Neural crest cell (in vitro differentiated cells): ENCODE results near the gene GRM8. TPM values are rescaled to one million over a fixed set of nuclear protein-coding genes. Genes with fewer than 3 reads are reported as not detected.

Source experiments
- DNase-seq: peaks from one replicate; pipeline ENCODE4 v3.0.0; 2021; ENCODE audit warnings: low read depth, mixed read lengths, low spot score
- H3K27ac Mint-ChIP-seq: one replicate; pipeline ENCODE4 v1.8.0; 2021; ENCODE audit warnings: mild to moderate bottlenecking, mixed read lengths; ENCODE audit not compliant: unreplicated experiment
- H3K27me3 Mint-ChIP-seq: 2 replicates; pipeline ENCODE4 v1.8.0; 2021; ENCODE audit warnings: low read depth, mild to moderate bottlenecking, mixed read lengths
- H3K36me3 Mint-ChIP-seq: 2 replicates; pipeline ENCODE4 v1.8.0; 2021; ENCODE audit warnings: low read depth, mild to moderate bottlenecking, mixed read lengths
- H3K4me1 Mint-ChIP-seq: 2 replicates; pipeline ENCODE4 v1.8.0; 2021; ENCODE audit warnings: mixed read lengths
- H3K4me3 Mint-ChIP-seq: one replicate; pipeline ENCODE4 v1.8.0; 2021; ENCODE audit warnings: mild to moderate bottlenecking, mixed read lengths
- H3K9me3 Mint-ChIP-seq: 2 replicates; pipeline ENCODE4 v1.8.0; 2021; ENCODE audit warnings: mixed read lengths
- CTCF ChIP-seq: fragments of 200-600 bp; sonication (generic); conservative IDR thresholded peaks from 2 replicates; pipeline ENCODE4 v1.5.0; 2021; ENCODE audit warnings: antibody characterized with exemption, mild to moderate bottlenecking
- total RNA-seq: library from RNA; stranded (reverse); gene quantifications from 2 replicates; pipeline ENCODE4 v1.2.1, GENCODE V29; 2021

The GRM8 gene
- total RNA-seq, 1 donor from 2014 or later = 2.6 TPM

GRCh38 chr7:126799541-126799940, 453.2 kb downstream of the GRM8 start:
- no peak for DNase-seq
- Mint-ChIP-seq H3K4me3 (no peak overlapping the region), H3K27ac (no peak overlapping the region), H3K4me1 (no peaks in the 10 kb centered on the region), H3K27me3 (no peaks in the 10 kb centered on the region), H3K9me3 (peaks cover 3% of the 10 kb centered on the region), H3K36me3 (no peaks in the 10 kb centered on the region)
- no peak for TF ChIP-seq CTCF

DNA sequence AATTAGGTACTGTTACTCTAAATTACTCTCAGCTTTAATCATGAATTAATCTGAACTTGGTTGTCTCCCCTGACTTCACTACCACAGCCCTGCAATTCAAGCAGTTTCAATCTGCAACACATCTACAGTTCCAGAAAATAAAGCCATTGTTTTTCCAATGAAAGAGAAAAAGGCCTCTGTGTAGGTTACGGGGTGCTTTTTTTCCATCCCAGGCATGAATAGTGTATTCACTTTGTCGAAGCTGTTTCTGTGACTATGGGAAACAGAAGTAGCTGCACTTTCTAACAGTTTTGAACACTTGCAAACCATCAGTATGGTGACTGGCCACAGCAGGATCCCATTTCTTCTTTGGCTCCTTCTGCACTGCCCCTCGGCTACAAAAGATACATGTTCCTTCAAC, 460.2 kb downstream of the GRM8 start:
- no peaks in the 10 kb centered on the region for H3K36me3 Mint-ChIP-seq
- no peak for TF ChIP-seq CTCF
- H3K27ac Mint-ChIP-seq = peak overlapping the region; percentile 75
- H3K4me3 Mint-ChIP-seq = peak overlapping the region; percentile 2
- peaks cover 22% of the 10 kb centered on the region for H3K4me1 Mint-ChIP-seq
- no peaks in the 10 kb centered on the region for H3K9me3 Mint-ChIP-seq
- DNase-seq = no peak
- H3K27me3 Mint-ChIP-seq = no peaks in the 10 kb centered on the region

GRCh38 chr7:126791306-126791705, 461.4 kb downstream of the GRM8 start:
- DNase-seq = no peak
- Mint-ChIP-seq H3K27ac (no peak overlapping the region), H3K4me1 (peaks cover 22% of the 10 kb centered on the region), H3K4me3 (no peak overlapping the region), H3K36me3 (no peaks in the 10 kb centered on the region), H3K9me3 (no peaks in the 10 kb centered on the region), H3K27me3 (no peaks in the 10 kb centered on the region)
- TF ChIP-seq CTCF = no peak

DNA sequence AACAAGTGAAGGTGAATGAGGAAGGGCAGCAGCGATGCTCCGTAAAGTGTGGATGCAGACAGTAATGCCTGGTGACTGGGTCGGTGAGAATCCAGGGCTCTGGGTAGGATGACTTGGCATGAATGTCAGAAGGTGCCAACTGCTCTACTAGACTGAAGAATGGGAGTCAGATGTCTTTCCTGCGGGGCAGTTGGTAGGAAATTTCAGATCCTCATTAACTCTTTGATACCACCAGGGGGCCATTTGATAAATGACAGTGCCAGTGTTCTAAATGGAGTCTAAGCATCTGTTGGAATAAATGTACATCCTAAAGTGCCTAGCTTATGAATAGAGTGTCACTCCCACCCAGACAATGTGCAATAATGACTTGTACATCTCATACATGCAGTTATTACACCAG, 462.0 kb downstream of the GRM8 start:
- no peak for TF ChIP-seq CTCF
- no peak for DNase-seq
- Mint-ChIP-seq H3K9me3 (no peaks in the 10 kb centered on the region), H3K36me3 (no peaks in the 10 kb centered on the region), H3K4me3 (no peak overlapping the region), H3K27ac (no peak overlapping the region), H3K27me3 (no peaks in the 10 kb centered on the region), H3K4me1 (peaks cover 22% of the 10 kb centered on the region)

DNA sequence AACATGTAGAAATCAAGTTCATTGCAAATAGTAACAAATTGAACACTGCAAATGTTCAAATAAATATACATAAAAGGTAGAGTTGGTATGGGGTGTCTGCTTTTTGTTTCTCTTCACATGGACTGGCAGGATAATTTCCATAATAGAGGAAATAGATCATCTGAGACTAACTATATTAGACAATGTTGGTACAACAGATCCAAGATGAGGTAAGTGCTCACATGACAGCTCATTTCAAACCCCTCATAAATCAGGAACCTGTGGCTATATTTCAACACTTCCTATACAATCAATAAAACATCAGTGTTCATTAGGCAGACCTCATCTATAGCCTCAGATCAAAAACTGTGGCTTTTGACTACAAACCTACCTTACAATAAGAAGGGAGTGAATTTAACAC, 469.1 kb downstream of the GRM8 start:
- no peak for DNase-seq
- no peaks in the 10 kb centered on the region for H3K36me3 Mint-ChIP-seq
- no peaks in the 10 kb centered on the region for H3K4me1 Mint-ChIP-seq
- no peaks in the 10 kb centered on the region for H3K27me3 Mint-ChIP-seq
- no peak overlapping the region for H3K4me3 Mint-ChIP-seq
- peaks cover 2% of the 10 kb centered on the region for H3K9me3 Mint-ChIP-seq
- TF ChIP-seq CTCF = no peak
- no peak overlapping the region for H3K27ac Mint-ChIP-seq

DNA sequence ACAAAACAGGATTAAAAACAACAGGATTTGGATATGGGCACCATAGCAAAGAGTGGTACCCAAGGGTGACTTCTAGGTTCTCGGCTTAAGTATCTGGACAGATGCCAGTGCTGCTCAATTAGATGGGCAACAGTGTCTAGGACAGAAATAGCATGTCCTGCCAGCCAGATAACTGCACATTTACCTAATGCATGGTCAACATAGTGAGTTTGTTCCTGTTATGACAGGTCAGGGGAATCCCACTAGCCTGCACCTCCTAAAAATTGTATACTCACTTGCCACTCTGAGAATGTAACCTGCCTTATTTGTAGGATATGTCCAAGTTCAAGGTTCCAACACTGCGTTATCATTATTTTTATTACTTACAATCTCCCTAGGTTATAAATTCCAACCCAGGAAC, 471.7 kb downstream of the GRM8 start:
- no peak for DNase-seq
- TF ChIP-seq CTCF = no peak
- Mint-ChIP-seq H3K27ac (no peak overlapping the region), H3K27me3 (no peaks in the 10 kb centered on the region), H3K36me3 (no peaks in the 10 kb centered on the region), H3K9me3 (peaks cover 2% of the 10 kb centered on the region), H3K4me1 (no peaks in the 10 kb centered on the region), H3K4me3 (no peak overlapping the region)
